HK-2 (cell line): ENCODE data around the gene PTPRO.

Experiments used
- DNase-seq: peaks from one replicate; pipeline ENCODE4 v3.0.0-alpha.2; 2018; ENCODE audit not compliant: unreplicated experiment

PTPRO gene

DNA sequence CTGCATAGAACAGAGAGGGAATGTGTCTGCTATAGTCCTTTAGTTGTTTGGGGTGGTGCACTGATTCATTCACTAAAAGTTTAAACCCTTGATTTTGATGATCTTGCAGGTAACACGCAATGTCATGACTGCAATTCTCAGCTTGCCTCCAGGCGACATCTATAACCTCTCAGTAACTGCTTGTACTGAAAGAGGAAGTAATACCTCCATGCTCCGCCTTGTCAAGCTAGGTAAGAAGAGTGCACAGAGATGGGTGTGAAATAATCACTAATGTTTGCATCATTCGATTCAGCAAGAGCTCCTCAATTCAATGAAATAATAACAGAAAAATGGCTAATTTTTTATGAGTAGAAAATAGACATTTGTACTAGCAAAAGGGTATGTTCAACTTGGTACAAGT, 203.7 kb downstream of the PTPRO start:
- DNase-seq, result no peak

GRCh38 chr12:15527201-15528080, 205.1 kb downstream of the PTPRO start:
- DNase-seq, result no peak

- no peak for DNase-seq
Measured at GRCh38 chr12:15528666-15529065, 206.4 kb downstream of the PTPRO start.

- no peak for DNase-seq
Measured at GRCh38 chr12:15530361-15530760, 208.1 kb downstream of the PTPRO start.

DNA sequence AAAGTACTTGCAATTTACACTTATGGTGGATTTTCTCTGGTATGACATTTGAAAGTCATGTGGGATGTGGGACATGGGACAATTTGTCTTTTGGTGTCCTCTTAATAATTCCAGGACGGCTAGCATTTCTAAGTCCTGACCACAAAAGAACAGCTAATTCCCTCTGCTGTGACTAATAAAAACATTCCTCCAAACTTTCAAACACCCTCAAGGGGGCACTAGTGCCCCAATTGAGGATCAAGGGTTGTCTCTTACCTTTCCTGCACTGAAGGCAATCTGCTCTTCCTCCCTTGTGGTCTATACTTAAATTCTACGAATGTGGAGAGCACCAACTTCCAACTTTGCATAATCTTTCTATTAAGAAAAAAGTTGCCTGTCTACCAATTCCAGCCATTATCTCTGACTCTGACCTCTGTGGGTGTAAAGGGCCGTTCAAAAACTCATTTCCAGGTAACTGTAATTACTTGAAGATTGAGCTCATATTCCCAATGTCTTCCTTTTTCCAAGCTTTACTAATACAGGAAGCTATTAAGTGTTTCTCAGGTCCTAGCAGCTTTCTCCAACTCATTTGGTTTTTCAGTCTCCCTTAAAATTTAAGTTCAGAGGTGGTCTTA, 210.2 kb downstream of the PTPRO start:
- DNase-seq, result peak; percentile 55

DNA sequence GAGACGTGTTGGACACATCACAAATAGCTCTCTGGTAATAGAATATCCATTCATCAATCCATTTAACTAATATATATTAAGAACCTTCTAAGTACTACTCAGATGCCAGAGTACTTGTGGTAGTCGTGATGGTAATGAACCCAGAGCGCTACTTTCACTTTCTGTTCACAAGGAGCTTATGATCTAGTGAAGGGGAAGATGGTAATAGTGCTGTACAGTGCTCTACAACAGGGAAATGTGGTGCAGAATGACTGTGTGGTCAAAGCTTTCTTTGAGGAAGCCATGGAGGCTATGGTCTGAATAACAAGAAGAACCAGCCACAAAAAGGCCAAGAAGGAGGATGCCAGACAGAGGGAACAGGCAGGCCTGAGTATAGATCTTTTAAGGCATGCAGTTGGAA, 212.0 kb downstream of the PTPRO start:
- DNase-seq, result no peak

GRCh38 chr12:15534874-15535273, 212.6 kb downstream of the PTPRO start:
- DNase-seq, result no peak

DNA sequence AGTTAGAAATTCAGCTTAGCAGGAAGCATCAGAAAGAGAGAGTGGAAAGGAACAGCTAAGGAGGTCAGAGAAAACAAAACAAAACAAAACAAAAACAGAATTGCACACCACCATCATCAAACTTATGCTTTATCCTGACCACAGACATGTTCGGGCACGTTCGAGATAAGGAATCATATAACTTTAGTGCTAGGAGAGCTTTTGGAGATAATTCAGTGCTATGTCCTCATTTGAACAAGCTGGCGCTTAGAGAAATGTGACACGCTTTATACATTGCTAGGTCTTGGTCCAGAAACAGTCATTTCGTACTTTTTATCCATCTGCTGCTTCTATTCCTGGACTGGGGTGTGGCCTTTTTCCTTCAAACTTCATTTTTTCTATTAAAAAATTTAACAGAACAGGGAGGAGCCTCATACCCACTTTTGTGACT, 213.1 kb downstream of the PTPRO start:
- DNase-seq, result no peak

DNA sequence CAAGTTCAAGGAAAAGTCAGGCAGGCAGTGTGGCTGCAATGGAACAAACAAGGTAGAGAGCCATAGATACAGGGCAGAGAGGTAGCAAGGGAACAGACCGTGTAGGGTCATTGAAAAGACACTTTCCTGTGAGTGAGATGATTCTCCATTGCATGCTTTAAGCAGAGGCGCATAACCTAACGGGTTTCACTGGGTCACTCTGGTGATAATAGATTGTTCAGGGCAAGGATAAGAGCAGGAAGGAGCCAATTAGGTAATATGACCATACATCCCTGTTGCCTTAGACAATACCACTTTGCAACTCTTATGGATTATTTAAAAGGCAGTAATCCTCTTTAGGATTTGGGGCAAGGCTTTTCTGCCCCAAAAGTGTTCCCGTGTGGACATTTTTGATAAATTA, 214.1 kb downstream of the PTPRO start:
- no peak for DNase-seq

GRCh38 chr12:15538881-15539280, 216.6 kb downstream of the PTPRO start:
- no peak for DNase-seq

DNA sequence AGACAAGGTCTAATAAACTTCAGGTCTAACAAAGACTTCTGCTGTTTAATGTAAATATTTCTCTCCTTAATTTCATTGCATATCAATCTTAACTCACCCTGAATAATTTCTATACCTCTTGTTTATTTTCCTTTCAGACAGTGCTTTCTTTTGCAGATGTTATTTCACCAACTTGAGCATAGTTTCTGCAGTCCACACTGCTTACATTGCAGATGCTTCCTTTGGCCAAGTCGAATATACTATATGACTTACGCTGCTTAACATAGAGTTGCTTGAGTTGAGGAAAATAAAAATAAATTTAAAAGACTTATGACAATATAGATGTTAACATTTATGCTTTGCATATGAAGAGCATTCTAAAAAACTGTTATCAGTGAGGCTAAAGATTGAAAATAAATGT, 217.7 kb downstream of the PTPRO start:
- DNase-seq, result no peak

- no peak for DNase-seq
Measured at GRCh38 chr12:15540469-15540872, 218.2 kb downstream of the PTPRO start.

DNA sequence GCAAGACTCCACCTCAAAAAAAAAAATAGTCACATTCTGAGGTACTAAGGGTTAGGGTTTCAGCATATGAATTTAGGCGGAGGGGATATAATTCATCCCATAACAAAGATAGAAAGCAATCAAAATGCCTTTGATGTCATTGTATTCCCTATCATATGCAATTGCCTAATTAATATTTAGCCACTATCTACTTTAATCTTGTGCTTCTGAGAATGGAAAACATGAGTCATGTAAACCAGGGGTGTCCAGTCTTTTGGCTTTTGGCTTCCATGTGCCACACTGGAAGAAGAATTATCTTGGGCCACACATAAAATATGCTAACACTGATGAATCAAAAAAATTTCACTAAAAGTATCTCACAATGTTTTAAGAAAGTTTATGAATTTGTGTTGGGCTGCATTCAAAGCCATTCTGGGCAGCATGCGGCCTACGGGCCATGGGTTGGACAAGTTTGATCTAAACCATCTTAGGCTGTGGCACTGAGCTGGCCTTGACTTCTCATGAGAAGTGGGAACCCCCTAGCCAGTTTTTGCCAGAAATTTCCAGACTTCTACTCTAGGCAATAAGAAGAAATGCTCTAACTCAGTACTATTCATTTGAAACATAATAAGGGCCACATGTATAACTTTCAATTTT, 219.8 kb downstream of the PTPRO start:
- DNase-seq, result no peak

- DNase-seq, result no peak
Measured at GRCh38 chr12:15543347-15543746, 221.0 kb downstream of the PTPRO start.

- DNase-seq, result no peak
Measured at GRCh38 chr12:15544589-15544988, 222.3 kb downstream of the PTPRO start.

DNA sequence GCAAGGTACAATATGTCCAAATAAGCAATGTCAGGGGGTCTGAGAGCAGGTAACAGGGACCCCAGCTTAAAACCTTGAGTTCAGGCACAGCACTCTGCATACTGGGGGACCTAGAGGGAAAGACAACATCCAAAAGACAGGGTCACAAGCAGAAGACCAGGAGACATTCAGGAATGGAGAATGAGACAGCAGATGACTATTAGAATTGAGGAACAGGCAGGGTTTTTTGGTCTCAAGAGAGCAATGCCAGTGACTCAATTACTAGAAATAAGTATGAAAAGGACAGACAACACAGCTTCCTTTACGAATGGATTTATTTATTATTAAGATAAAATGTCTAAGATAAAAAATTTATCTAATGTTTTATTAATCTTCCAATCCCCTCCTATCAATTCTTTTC, 223.0 kb downstream of the PTPRO start:
- no peak for DNase-seq

- DNase-seq, result no peak
Measured at GRCh38 chr12:15546102-15546701, 223.9 kb downstream of the PTPRO start.

DNA sequence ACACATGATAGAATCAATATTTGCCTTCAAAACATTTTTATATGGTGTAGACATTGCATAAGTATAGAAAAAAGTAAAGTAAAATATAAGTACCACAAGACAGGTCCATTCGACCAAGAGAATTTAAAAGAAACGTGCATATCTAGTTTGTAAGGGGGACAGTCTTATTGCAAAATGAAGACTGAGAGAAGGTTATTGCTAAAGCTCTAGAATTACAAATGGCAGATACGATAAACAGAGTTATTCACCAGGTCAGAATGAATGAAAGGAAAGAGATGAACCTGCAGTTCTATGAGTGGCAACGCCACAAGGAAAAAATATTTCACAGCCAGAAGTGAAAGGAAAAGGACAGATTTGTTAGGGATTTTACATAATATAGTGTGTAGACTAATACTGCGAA, 224.8 kb downstream of the PTPRO start:
- no peak for DNase-seq

DNA sequence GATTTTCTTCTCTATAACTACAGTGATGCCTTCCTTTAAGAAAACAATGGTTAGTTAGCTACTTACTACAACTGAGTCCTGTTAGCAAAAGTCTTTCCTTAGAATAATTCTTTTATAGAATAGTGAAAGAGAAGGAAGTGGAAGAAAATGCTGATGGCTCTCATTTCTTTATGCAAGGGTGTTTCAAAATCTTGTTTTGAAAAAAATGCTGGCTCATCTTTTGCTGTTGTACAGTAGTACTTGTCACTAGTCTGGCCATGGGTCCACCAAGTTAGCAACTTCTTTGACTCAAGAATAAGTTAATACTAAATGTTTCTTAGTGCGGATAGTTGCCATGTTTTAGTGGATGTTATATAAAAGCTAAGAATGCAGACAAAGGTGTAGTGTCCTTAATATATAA, 225.4 kb downstream of the PTPRO start:
- no peak for DNase-seq

DNA sequence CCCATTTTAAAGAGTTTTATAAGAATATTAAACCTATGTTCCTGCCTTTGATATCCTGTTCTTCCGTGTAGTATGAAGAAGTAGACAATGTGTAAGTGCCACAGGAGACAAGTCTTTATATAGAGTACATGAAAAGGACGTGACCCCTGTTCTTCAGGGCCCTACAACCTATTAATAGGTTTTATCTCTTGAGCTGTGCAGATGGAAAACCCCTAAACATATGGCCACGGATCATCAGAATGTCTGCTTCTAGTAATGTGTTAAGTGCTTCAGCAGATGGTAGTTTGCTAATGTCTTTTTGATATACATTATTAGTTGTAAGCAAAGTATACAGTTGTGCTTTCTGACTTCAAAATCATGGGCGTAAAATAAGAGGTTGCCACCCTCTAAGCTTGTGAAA, 228.5 kb downstream of the PTPRO start:
- DNase-seq, result no peak

GRCh38 chr12:15555446-15555845, 233.1 kb downstream of the PTPRO start:
- no peak for DNase-seq

DNA sequence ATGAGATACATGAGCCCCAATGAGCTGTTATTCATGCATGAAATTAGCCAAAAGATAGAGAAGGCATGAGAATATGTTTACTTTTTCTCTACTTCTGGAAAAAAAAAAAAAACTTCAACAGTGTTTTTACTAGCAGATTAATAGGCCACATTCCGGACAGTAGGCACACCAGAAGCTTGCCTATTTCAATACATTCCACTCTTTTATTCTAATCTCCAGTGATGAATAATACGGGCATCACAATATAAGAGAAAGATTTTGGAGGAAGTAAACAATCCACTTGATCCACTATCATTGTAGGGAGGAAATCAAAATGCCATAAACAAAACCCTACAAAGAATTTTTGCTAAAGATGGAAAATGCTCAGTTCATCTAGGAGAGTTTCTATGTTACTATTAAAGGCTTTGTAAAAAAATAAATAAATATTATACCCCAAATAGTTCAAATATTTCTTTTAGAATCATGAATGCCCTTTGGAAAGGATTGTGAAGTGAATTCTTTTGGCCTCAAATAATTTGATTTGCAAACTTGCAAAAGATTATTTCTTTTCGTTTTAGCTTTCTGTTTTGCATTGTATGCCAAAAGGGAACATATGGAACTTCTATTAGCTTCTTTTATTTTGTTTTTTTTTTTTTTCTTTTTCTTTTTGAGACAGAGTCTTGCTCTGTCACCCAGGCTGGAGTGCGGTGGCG, 234.2 kb downstream of the PTPRO start:
- DNase-seq, result no peak
